Caco-2 (cell line): ENCODE results near the gene LRP5. TPM values are rescaled to one million over a fixed set of nuclear protein-coding genes. Genes with fewer than 3 reads are reported as not detected.

ENCODE experiments used
- BruUV-seq: library from RNA; stranded (reverse); fragments of 400-500 nt; replicated peaks from 2 replicates; lab custom pipeline; 2021; lab: Mats Ljungman, UMichigan
- CTCF ChIA-PET: fragments of 300-600 bp; sonication (Branson Sonifier 250); formaldehyde crosslinking; loops from one replicate; lab custom pipeline; 2022; ENCODE audit warnings: antibody characterized with exemption; lab: Charles Lee
- POLR2A ChIA-PET: fragments of 300-600 bp; sonication (Branson Sonifier 250); formaldehyde crosslinking; loops from one replicate; lab custom pipeline; 2022; ENCODE audit warnings: antibody characterized with exemption; lab: Charles Lee
- DNase-seq, 2 experiments: peaks; one replicate each; pipeline versions ENCODE4 v3.0.0 to v3.0.0-alpha.2; 2020 to 2022
- H3K27me3 ChIP-seq: replicated peaks from 2 replicates; pipeline ENCODE4 v1.6.0; 2011; ENCODE audit warnings: low read length; ENCODE audit not compliant: control insufficient read depth, insufficient read depth
- H3K36me3 ChIP-seq: 2 replicates; pipeline ENCODE4 v1.5.1; 2011; ENCODE audit warnings: low read length; ENCODE audit not compliant: control insufficient read depth, insufficient read depth
- H3K4me1 ChIP-seq: fragments of 250-450 bp; sonication (Bioruptor Pico); 2 replicates; pipeline ENCODE4 v1.5.1; 2020; ENCODE audit warnings: mild to moderate bottlenecking
- H3K4me3 ChIP-seq: 2 replicates; pipeline ENCODE4 v1.5.1; 2011; ENCODE audit warnings: low read depth, mild to moderate bottlenecking, control low read depth, low read length
- H3K9me3 ChIP-seq: fragments of 250-450 bp; sonication (Bioruptor Pico); 2 replicates; pipeline ENCODE4 v1.5.1; 2020; ENCODE audit warnings: mild to moderate bottlenecking, moderate library complexity
- H3K27ac Mint-ChIP-seq: one replicate; pipeline ENCODE4 v1.8.0; 2022; ENCODE audit warnings: mixed read lengths; ENCODE audit not compliant: unreplicated experiment
- H3K27me3 Mint-ChIP-seq: one replicate; pipeline ENCODE4 v1.8.0; 2022; ENCODE audit warnings: mixed read lengths; ENCODE audit not compliant: insufficient read depth, unreplicated experiment
- H3K36me3 Mint-ChIP-seq: one replicate; pipeline ENCODE4 v1.8.0; 2022; ENCODE audit warnings: mild to moderate bottlenecking, mixed read lengths; ENCODE audit not compliant: insufficient read depth, unreplicated experiment
- H3K4me1 Mint-ChIP-seq: one replicate; pipeline ENCODE4 v1.8.0; 2022; ENCODE audit warnings: low read depth, mixed read lengths; ENCODE audit not compliant: unreplicated experiment
- H3K4me3 Mint-ChIP-seq: one replicate; pipeline ENCODE4 v1.8.0; 2022; ENCODE audit warnings: mild to moderate bottlenecking, moderate library complexity, mixed read lengths; ENCODE audit not compliant: unreplicated experiment
- H3K9me3 Mint-ChIP-seq: one replicate; pipeline ENCODE4 v1.8.0; 2022; ENCODE audit warnings: mixed read lengths; ENCODE audit not compliant: unreplicated experiment
- CTCF ChIP-seq, 2 experiments: fragments of 200-600 bp in 1 of 2; IDR thresholded peaks; 1 replicate in 1 of 2; 2 replicates in 1 of 2; pipeline versions ENCODE4 v1.5.1 to v1.8.0; 2011 to 2022; ENCODE audit warnings: antibody characterized with exemption in 1 of 2, control low read depth in 1 of 2, inconsistent platforms in 1 of 2, low read depth in 1 of 2, low read length in 1 of 2, mild to moderate bottlenecking in 1 of 2, moderate library complexity in 1 of 2; ENCODE audit not compliant: insufficient read depth in 1 of 2, severe bottlenecking in 1 of 2, unreplicated experiment in 1 of 2
- intact Hi-C: fragments of 100-400 bp; cut with micrococcal nuclease; formaldehyde crosslinking; loops from one replicate; pipeline ENCODE4 v1.10.0; 2022; ENCODE audit not compliant: unreplicated experiment
- total RNA-seq: library from RNA; stranded (reverse); gene quantifications from 2 replicates; pipeline ENCODE4 v1.2.3, GENCODE V29; 2022

Gene LRP5
- total RNA-seq, 1 experiment from 2014 or later, result 94.3 TPM

GRCh38 chr11:68414496-68415221 lies 102.3 kb downstream of the LRP5 start:
- no peaks in the 10 kb centered on the region for H3K9me3 ChIP-seq
- H3K4me3 ChIP-seq, result no peak overlapping the region
- Mint-ChIP-seq H3K4me3 (no peak overlapping the region), H3K27ac (no peak overlapping the region), H3K9me3 (no peaks in the 10 kb centered on the region), H3K4me1 (no peaks in the 10 kb centered on the region), H3K36me3 (peaks cover 77% of the 10 kb centered on the region), H3K27me3 (no peaks in the 10 kb centered on the region)
- no peak for DNase-seq
- peaks cover 21% of the 10 kb centered on the region for H3K36me3 ChIP-seq
- POLR2A ChIA-PET, result no interaction called here
- H3K4me1 ChIP-seq, result no peaks in the 10 kb centered on the region
- CTCF ChIA-PET, result no interaction called here
- no peaks in the 10 kb centered on the region for H3K27me3 ChIP-seq
- TF ChIP-seq CTCF (IDR thresholded peaks at IDR 0.05; ENCODE audit: insufficient read depth in 1 of 2, low read depth in 1 of 2, low read length in 1 of 2, severe bottlenecking in 1 of 2, unreplicated experiment in 1 of 2), result no peak
- intact Hi-C loops, result no loop called here
- no TSS peak for BruUV-seq

GRCh38 chr11:68416070-68416578 lies 103.7 kb downstream of the LRP5 start:
- TF ChIP-seq CTCF (IDR thresholded peaks at IDR 0.05; ENCODE audit: insufficient read depth in 1 of 2, low read depth in 1 of 2, low read length in 1 of 2, severe bottlenecking in 1 of 2, unreplicated experiment in 1 of 2), result no peak
- no peak for DNase-seq
- Mint-ChIP-seq H3K4me1 (no peaks in the 10 kb centered on the region), H3K36me3 (peaks cover 75% of the 10 kb centered on the region), H3K4me3 (no peak overlapping the region), H3K9me3 (no peaks in the 10 kb centered on the region), H3K27me3 (no peaks in the 10 kb centered on the region), H3K27ac (no peak overlapping the region)
- Histone ChIP-seq H3K4me1 (no peaks in the 10 kb centered on the region), H3K36me3 (peaks cover 21% of the 10 kb centered on the region), H3K9me3 (no peaks in the 10 kb centered on the region), H3K27me3 (no peaks in the 10 kb centered on the region), H3K4me3 (no peak overlapping the region)
- POLR2A ChIA-PET, result no interaction called here
- BruUV-seq, result no TSS peak
- CTCF ChIA-PET, result no interaction called here
- intact Hi-C loops, result no loop called here

- Mint-ChIP-seq H3K4me3 (no peak overlapping the region), H3K36me3 (peaks cover 59% of the 10 kb centered on the region), H3K9me3 (no peaks in the 10 kb centered on the region), H3K4me1 (no peaks in the 10 kb centered on the region), H3K27me3 (no peaks in the 10 kb centered on the region), H3K27ac (no peak overlapping the region)
- BruUV-seq, result no TSS peak
- DNase-seq, result no peak
- H3K36me3 ChIP-seq, result peaks cover 13% of the 10 kb centered on the region
- no peaks in the 10 kb centered on the region for H3K27me3 ChIP-seq
- ChIA-PET POLR2A (no interaction called here), CTCF (no interaction called here)
- H3K4me1 ChIP-seq, result no peaks in the 10 kb centered on the region
- no peaks in the 10 kb centered on the region for H3K9me3 ChIP-seq
- no peak overlapping the region for H3K4me3 ChIP-seq
- TF ChIP-seq CTCF (IDR thresholded peaks at IDR 0.05; ENCODE audit: insufficient read depth in 1 of 2, low read depth in 1 of 2, low read length in 1 of 2, severe bottlenecking in 1 of 2, unreplicated experiment in 1 of 2), result no peak
- intact Hi-C loops, result no loop called here
These were observed 106.3 kb downstream of the LRP5 start for GRCh38 chr11:68418648-68419047.
